ENCODE data around the gene SUSD3.

Gene SUSD3

DNA sequence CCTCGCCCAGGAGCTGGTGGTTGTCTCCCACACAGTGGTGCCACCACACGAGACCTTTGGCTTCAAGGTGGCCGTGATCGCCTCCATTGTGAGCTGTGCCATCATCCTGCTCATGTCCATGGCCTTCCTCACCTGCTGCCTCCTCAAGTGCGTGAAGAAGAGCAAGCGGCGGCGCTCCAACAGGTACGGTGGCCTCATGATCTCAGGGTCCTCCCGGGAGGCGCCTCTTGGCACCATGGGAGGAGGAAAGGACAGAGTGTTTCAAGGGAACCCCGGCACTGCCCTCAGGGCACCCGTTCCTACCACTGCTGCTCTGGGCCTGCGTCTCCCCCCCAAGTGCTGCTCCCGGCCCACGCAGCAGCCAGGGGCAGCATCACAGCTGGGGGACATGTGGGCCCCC, 19.3 kb downstream of the SUSD3 start:
- Mint-ChIP-seq H3K9me3 (no peaks in the 10 kb centered on the region), H3K36me3 (ENCODE audit: low read depth) (no peaks in the 10 kb centered on the region), H3K4me3 (no peak overlapping the region), H3K4me1 (peaks cover 8% of the 10 kb centered on the region), H3K27me3 (ENCODE audit: low read depth) (no peaks in the 10 kb centered on the region), H3K27ac (no peak overlapping the region)
- TF ChIP-seq, protein P1, sequence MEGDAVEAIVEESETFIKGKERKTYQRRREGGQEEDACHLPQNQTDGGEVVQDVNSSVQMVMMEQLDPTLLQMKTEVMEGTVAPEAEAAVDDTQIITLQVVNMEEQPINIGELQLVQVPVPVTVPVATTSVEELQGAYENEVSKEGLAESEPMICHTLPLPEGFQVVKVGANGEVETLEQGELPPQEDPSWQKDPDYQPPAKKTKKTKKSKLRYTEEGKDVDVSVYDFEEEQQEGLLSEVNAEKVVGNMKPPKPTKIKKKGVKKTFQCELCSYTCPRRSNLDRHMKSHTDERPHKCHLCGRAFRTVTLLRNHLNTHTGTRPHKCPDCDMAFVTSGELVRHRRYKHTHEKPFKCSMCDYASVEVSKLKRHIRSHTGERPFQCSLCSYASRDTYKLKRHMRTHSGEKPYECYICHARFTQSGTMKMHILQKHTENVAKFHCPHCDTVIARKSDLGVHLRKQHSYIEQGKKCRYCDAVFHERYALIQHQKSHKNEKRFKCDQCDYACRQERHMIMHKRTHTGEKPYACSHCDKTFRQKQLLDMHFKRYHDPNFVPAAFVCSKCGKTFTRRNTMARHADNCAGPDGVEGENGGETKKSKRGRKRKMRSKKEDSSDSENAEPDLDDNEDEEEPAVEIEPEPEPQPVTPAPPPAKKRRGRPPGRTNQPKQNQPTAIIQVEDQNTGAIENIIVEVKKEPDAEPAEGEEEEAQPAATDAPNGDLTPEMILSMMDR (IDR thresholded peaks at IDR 0.05; ENCODE audit: unreplicated experiment in 3 of 3) = no peak

GRCh38 chr9:93079371-93079770, 20.9 kb downstream of the SUSD3 start:
- H3K27ac Mint-ChIP-seq = no peak overlapping the region
- H3K9me3 Mint-ChIP-seq = no peaks in the 10 kb centered on the region
- H3K27me3 Mint-ChIP-seq (ENCODE audit: low read depth) = no peaks in the 10 kb centered on the region
- H3K4me1 Mint-ChIP-seq = peaks cover 13% of the 10 kb centered on the region
- TF ChIP-seq, protein P1 (IDR thresholded peaks at IDR 0.05; ENCODE audit: unreplicated experiment in 3 of 3) = no peak
- H3K4me3 Mint-ChIP-seq = no peak overlapping the region
- H3K36me3 Mint-ChIP-seq (ENCODE audit: low read depth) = no peaks in the 10 kb centered on the region

DNA sequence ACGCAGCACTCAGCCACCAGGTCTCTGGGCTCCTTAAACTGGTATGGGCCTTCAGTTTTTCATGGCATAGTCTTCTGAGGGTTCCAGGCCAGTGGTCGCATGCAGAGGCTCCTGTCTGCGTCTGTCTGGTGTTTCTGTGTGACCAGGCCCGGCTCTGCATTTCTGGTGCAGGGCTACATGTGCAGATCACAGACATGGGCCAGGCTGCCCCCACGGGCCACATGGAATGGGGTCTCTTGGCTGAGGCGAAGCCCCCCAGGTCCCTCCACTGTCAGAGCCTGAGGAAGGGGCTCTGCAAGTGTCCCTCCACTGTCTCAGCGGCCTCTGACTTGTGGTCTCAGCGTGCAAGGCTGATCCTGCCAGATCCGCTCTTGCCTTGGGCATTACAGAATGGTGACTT, 21.9 kb downstream of the SUSD3 start:
- no peaks in the 10 kb centered on the region for H3K9me3 Mint-ChIP-seq
- H3K4me3 Mint-ChIP-seq = no peak overlapping the region
- H3K27me3 Mint-ChIP-seq (ENCODE audit: low read depth) = no peaks in the 10 kb centered on the region
- H3K27ac Mint-ChIP-seq = peak overlapping the region; percentile 29 to 37 (median 35)
- H3K4me1 Mint-ChIP-seq = peaks cover 13% of the 10 kb centered on the region
- H3K36me3 Mint-ChIP-seq (ENCODE audit: low read depth) = no peaks in the 10 kb centered on the region
- TF ChIP-seq, protein P1 (IDR thresholded peaks at IDR 0.05; ENCODE audit: unreplicated experiment in 3 of 3) = no peak

DNA sequence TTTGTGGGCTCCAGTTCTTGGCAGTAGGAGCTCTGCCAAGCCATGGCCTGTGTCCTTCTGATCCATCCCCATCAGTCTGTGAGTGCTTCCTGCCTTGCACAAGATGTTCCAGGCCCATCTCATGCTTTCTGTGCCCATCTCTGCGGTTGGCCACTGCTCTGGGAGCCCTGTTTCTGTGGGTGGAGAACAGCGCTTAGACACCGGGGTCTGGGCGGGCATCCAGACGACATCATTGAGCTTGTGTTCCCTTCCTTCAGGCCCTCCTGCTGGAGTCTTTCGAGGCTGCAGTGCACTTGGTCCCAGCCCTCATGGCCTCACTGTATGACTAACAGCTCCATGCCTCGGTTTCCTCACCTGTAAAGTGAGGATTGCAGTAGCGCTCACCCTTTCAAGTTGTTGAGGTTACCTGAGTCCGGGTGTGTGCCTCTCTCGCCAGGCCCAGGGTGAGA, 22.6 kb downstream of the SUSD3 start:
- Mint-ChIP-seq H3K27me3 (ENCODE audit: low read depth) (no peaks in the 10 kb centered on the region), H3K36me3 (ENCODE audit: low read depth) (no peaks in the 10 kb centered on the region), H3K9me3 (no peaks in the 10 kb centered on the region), H3K27ac (peak overlapping the region in 2 of 3 experiments; percentile 35 to 37), H3K4me3 (no peak overlapping the region), H3K4me1 (peaks cover 13% of the 10 kb centered on the region)
- TF ChIP-seq, protein P1 (IDR thresholded peaks at IDR 0.05; ENCODE audit: unreplicated experiment in 3 of 3) = no peak

DNA sequence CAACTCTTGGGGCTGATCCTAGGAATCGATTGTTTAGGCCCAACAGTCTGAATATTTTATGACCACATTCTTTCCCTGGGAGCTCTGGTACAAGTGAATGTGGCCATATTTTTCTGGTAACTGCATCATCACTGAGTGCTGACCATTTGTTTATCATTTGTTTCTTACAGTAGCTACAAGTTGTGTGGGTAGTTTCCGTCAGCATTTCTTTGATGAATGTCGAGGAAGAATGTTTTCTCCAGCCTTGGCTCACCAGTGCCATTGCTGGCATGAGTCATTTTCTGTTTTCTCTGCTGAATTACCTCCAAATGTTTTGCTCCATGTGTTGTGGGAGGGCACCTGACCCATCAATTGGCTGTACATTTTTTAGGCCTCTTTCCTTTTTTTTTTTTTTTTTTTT, 23.4 kb downstream of the SUSD3 start:
- Mint-ChIP-seq H3K27me3 (ENCODE audit: low read depth) (no peaks in the 10 kb centered on the region), H3K36me3 (ENCODE audit: low read depth) (no peaks in the 10 kb centered on the region), H3K4me3 (no peak overlapping the region), H3K9me3 (no peaks in the 10 kb centered on the region), H3K27ac (no peak overlapping the region), H3K4me1 (peaks cover 13% of the 10 kb centered on the region)
- TF ChIP-seq, protein P1 (IDR thresholded peaks at IDR 0.05; ENCODE audit: unreplicated experiment in 3 of 3) = no peak

- H3K4me3 Mint-ChIP-seq = no peak overlapping the region
- H3K4me1 Mint-ChIP-seq = peaks cover 6% of the 10 kb centered on the region
- H3K27me3 Mint-ChIP-seq (ENCODE audit: low read depth) = no peaks in the 10 kb centered on the region
- TF ChIP-seq, protein P1 (IDR thresholded peaks at IDR 0.05; ENCODE audit: unreplicated experiment in 3 of 3) = no peak
- no peak overlapping the region for H3K27ac Mint-ChIP-seq
- no peaks in the 10 kb centered on the region for H3K36me3 Mint-ChIP-seq (ENCODE audit: low read depth)
- no peaks in the 10 kb centered on the region for H3K9me3 Mint-ChIP-seq
Measured at GRCh38 chr9:93082841-93083411, 24.4 kb downstream of the SUSD3 start.
